Thyroid gland (tissue), 4 donors: ENCODE data around the gene KLRC2. TPM values are rescaled to one million over a fixed set of nuclear protein-coding genes. Genes with fewer than 3 reads are reported as not detected.
"Not testable (repeated sequence)": the region's sequence is repeated elsewhere in the genome, so short reads cannot be mapped to it uniquely, and the experiment has no call there.

Experiments used
- DNase-seq, 2 donors: peaks; one replicate each; pipeline ENCODE4 v3.0.0-alpha.2; 2019
- H3K27ac ChIP-seq, 3 donors: fragments of 200-600 bp; sonication (generic); 1 replicate in 2 of 3; 2 replicates in 1 of 3; pipeline ENCODE4 v1.5.1; 2016 to 2019; ENCODE audit warnings: mild to moderate bottlenecking in 1 of 3, moderate library complexity in 1 of 3
- H3K27me3 ChIP-seq: fragments of 200-600 bp; sonication (generic); one replicate; pipeline ENCODE4 v1.5.1; 2019
- H3K36me3 ChIP-seq, 2 donors: fragments of 200-600 bp; sonication (generic); one replicate each; pipeline ENCODE4 v1.5.1; 2016 to 2019
- H3K4me1 ChIP-seq, 2 donors: fragments of 200-600 bp; sonication (generic); one replicate each; pipeline ENCODE4 v1.5.1; 2017 to 2019
- H3K4me3 ChIP-seq, 3 donors: fragments of 200-600 bp; sonication (generic); replicated peaks in 1 of 3; 1 replicate in 2 of 3; 2 replicates in 1 of 3; pipeline ENCODE4 v1.5.1; 2016; ENCODE audit warnings: mild to moderate bottlenecking in 1 of 3
- H3K9me3 ChIP-seq: fragments of 200-600 bp; sonication (generic); one replicate; pipeline ENCODE4 v1.5.1; 2017
- CTCF ChIP-seq, 6 experiments: fragments of 200-600 bp in 3 of 6; fragments of 450-650 bp in 3 of 6; sonication (generic) in 3 of 6; IDR thresholded peaks; one replicate each; pipeline ENCODE4 v1.5.1; 2016 to 2019; ENCODE audit warnings: antibody characterized with exemption in 6 of 6, mild to moderate bottlenecking in 2 of 6, inconsistent platforms in 1 of 6, moderate library complexity in 1 of 6
- POLR2A ChIP-seq, 2 donors: fragments of 450-650 bp; IDR thresholded peaks; one replicate each; pipeline ENCODE4 v1.6.1; 2017; ENCODE audit warnings: antibody characterized with exemption in 2 of 2, mild to moderate bottlenecking in 2 of 2, moderate library complexity in 1 of 2
- WGBS, 2 donors: methylation state at CpG; one replicate each; pipeline ENCODE4 v1.1.5; 2017; 5-methylcytosine and 5-hydroxymethylcytosine counted together
- intact Hi-C: fragments of 100-400 bp; cut with DNase I; formaldehyde crosslinking; loops from one replicate; pipeline ENCODE4 v1.15.1; 2023
- total RNA-seq, 4 donors: library from RNA; depleted of rRNA; stranded (reverse); fragments of >200 nt; gene quantifications; one replicate each; pipeline ENCODE4 v1.2.3, GENCODE V29; 2016

Gene KLRC2
- total RNA-seq, 4 donors from 2014 or later: 0.33 to 0.98 (median 0.54) TPM; not detected in 1

- intact Hi-C loops, H3K4me1 ChIP-seq, H3K4me3 ChIP-seq, H3K27me3 ChIP-seq, H3K9me3 ChIP-seq, H3K36me3 ChIP-seq, DNase-seq, H3K27ac ChIP-seq: not testable (repeated sequence)
- 89 to 94% methylated on average over 7 to 8 of the region's 8 CpGs for WGBS, 2 donors
Observed at GRCh38 chr12:10425938-10426337, 9.9 kb downstream of the KLRC2 start.

GRCh38 chr12:10424260-10424899 lies 11.4 kb downstream of the KLRC2 start:
- H3K27me3 ChIP-seq, H3K4me3 ChIP-seq, intact Hi-C loops, H3K4me1 ChIP-seq, DNase-seq, H3K36me3 ChIP-seq, H3K27ac ChIP-seq, H3K9me3 ChIP-seq: not testable (repeated sequence)
- WGBS, 2 donors: 100% methylated on average over 1 of the region's 1 CpG; no CpG with 5 or more reads in 1 of the 2 donors

- H3K4me1 ChIP-seq, H3K27me3 ChIP-seq, H3K4me3 ChIP-seq, H3K36me3 ChIP-seq, H3K27ac ChIP-seq, DNase-seq, intact Hi-C loops, H3K9me3 ChIP-seq: not testable (repeated sequence)
- 10 to 33% methylated on average over 1 to 2 of the region's 3 CpGs for WGBS, 2 donors
Observed at GRCh38 chr12:10422159-10422558, 13.7 kb downstream of the KLRC2 start.

- H3K27ac ChIP-seq, H3K4me1 ChIP-seq, H3K9me3 ChIP-seq, H3K36me3 ChIP-seq, DNase-seq, H3K27me3 ChIP-seq, intact Hi-C loops, H3K4me3 ChIP-seq: not testable (repeated sequence)
- WGBS, 2 donors: 29 to 37% methylated on average over 1 of the region's 1 CpG
Observed at GRCh38 chr12:10420334-10420733, 15.5 kb downstream of the KLRC2 start, which contains the start of gene KLRC3. TSS of gene KLRC3 (minus strand) at chr12:10420595. CDS start at chr12:10420550, 45 bp downstream.

GRCh38 chr12:10409392-10409791 lies 26.4 kb downstream of the KLRC2 start, which contains the start of gene KLRC4:
TSS of gene KLRC4 (minus strand) at chr12:10409757. CDS start at chr12:10409575, 182 bp downstream.
- H3K36me3 ChIP-seq: no peaks in the 10 kb centered on the region
- intact Hi-C loops: no loop called here
- WGBS, 2 donors: 0% methylated on average over 1 of the region's 1 CpG

GRCh38 chr12:10408842-10409241 lies 27.0 kb downstream of the KLRC2 start:
- DNase-seq: no peak
- TF ChIP-seq CTCF (IDR thresholded peaks at IDR 0.05): no peak
- no peak for TF ChIP-seq POLR2A (IDR thresholded peaks at IDR 0.05)
- no peak overlapping the region for H3K4me3 ChIP-seq
- H3K27ac ChIP-seq: no peak overlapping the region
- WGBS, 2 donors: 74 to 75% methylated on average over 3 of the region's 3 CpGs
- no peaks in the 10 kb centered on the region for H3K27me3 ChIP-seq
- no peaks in the 10 kb centered on the region for H3K4me1 ChIP-seq
- intact Hi-C loops: no loop called here
- H3K9me3 ChIP-seq: no peaks in the 10 kb centered on the region
- H3K36me3 ChIP-seq: no peaks in the 10 kb centered on the region

More at GRCh38 chr12:10409392-10409791, 26.4 kb downstream of the KLRC2 start, which contains the start of gene KLRC4:
- no peaks in the 10 kb centered on the region for H3K9me3 ChIP-seq
- H3K4me1 ChIP-seq: no peaks in the 10 kb centered on the region
- DNase-seq: no peak
- H3K4me3 ChIP-seq: no peak within 1 kb of the TSS
- H3K27me3 ChIP-seq: no peaks in the 10 kb centered on the region
- H3K27ac ChIP-seq: no peak within 1 kb of the TSS
- no peak for TF ChIP-seq POLR2A (IDR thresholded peaks at IDR 0.05)
- no peak for TF ChIP-seq CTCF (IDR thresholded peaks at IDR 0.05)

GRCh38 chr12:10406725-10407124 lies 29.1 kb downstream of the KLRC2 start:
- intact Hi-C loops: no loop called here
- H3K27me3 ChIP-seq: no peaks in the 10 kb centered on the region

More at GRCh38 chr12:10406725-10407124, 29.1 kb downstream of the KLRC2 start:
- no peak for TF ChIP-seq POLR2A (IDR thresholded peaks at IDR 0.05)
- H3K36me3 ChIP-seq: no peaks in the 10 kb centered on the region
- peak in 1 of 2 donors; percentile 5 for DNase-seq
- H3K27ac ChIP-seq: no peak overlapping the region
- no peaks in the 10 kb centered on the region for H3K9me3 ChIP-seq
- H3K4me1 ChIP-seq: no peaks in the 10 kb centered on the region
- no peak overlapping the region for H3K4me3 ChIP-seq
- 75 to 76% methylated on average over 4 of the region's 4 CpGs for WGBS, 2 donors
